HG03095 (cell line): Measurements from ENCODE around the gene JPH4.

Experiments
- ATAC-seq: cut with Tn5 transposase; IDR thresholded peaks from one replicate; pipeline ENCODE4 v1.9.1; 2021; ENCODE audit warnings: moderate library complexity; ENCODE audit not compliant: unreplicated experiment

JPH4 gene

GRCh38 chr14:23578560-23579310 lies at the start of gene JPH4:
JPH4 (minus strand) TSS chr14:23578790; CDS start chr14:23577453, 1,337 bp downstream.
- ATAC-seq = no peak

GRCh38 chr14:23627961-23628360 lies 49.4 kb upstream of the JPH4 start:
- no peak for ATAC-seq

DNA sequence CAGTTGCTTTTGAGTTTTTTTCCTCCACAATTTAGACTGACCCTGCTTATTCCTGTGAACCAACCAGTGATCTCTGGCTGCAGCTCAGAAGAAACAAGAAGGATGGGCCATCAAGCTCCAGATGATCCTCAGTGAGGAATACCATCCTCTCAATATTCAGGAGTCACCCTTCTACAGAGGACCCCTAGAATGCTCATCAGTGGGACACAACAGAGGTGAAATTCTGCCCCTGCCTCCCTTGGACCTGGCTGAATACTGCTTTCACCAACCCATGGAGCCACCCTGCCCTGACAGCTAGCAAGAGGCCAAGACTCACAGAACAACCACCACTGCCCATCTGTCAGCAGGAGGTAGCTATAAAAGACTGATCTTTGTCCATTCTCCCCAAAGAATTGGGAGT lies 48.4 kb upstream of the JPH4 start:
- no peak for ATAC-seq

DNA sequence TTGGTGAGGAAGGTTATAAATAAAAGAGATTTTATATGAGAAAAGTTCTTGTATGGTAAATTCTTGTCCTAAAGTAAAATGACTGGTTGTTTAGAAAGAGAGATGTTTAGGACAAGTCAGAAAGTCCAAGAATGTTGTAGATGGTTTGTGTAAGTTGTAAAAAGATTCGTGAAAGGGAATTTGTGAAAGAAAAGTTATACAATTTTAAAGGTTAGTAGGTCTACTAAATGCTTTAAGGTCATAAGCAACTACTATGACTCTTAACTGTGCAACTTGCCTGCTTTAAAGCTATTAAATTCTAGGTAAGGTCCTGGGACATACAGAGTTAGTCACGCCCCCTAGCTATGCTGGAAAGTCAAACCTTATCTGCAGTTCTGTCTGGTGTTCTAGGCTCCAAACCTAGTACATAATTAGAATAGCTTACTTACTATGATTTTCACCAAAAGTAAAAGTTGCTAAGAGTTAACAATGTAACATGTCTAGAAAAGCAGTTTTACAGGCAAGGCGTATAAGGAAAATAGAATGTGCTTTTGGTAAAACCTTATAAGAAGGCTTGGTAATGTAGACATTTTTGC lies 46.3 kb upstream of the JPH4 start:
- no peak for ATAC-seq

- ATAC-seq = no peak
These were observed 45.4 kb upstream of the JPH4 start for GRCh38 chr14:23623962-23624361.

- no peak for ATAC-seq
These were observed 44.4 kb upstream of the JPH4 start for GRCh38 chr14:23622990-23623389.

GRCh38 chr14:23621932-23622730 lies 43.5 kb upstream of the JPH4 start:
- no peak for ATAC-seq

DNA sequence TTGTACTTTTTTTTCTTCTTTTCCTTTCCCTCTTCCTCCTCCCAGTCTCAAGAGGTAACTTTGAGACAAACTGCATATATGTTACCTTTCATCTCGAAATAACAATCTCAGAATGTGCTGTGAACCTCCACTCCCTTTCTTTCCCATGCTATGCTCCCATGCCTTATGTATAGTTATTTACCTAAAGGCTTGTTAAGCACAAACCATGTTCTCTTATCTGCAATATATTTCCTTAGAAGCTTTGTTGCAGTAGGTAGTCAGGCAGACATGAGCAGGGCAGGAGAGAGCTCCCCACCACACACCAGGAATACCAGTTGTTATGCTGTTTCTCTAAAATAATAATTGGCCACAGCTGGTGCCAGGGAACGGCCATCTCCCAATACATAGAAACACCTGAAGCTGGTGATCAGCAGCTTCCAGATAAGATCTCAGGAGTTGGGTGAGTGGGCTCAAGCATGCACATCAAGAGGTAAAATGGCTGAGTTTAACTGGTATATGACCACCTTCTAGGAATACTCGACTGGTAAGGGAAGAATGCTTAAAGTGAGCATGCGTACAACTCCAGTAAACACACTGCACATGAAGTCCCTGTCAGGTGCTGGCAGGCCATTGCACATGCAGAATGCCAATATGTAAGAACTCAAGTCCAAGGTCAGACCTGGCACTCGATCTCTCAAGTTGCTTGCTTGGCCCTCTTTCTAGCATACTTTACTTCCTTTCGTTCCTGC lies 42.8 kb upstream of the JPH4 start:
- ATAC-seq = no peak

DNA sequence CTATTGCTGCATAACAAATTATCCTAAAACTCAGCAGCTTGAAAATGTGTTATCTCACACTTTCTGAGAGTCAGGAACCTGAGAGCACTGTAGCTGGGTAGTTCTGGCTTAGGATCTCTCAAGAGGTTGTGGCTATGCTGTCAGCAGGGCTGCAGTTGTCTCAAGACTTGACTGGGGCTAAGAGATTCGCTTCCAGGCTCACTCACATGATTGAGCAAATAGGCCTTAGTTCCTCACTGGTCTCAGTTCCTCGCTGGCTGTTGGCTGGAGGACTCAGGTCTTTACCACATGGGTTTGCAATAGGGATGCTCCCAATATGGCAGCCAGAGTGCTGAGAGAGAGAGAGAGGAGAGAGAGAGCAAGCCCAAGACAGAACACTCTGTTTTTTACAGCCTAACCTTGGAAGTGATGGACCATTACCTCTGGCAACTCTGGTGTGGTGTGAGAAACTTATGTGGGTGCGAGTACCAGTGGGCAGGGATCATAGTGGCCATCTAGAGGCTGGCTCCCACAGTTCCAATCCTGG lies 41.6 kb upstream of the JPH4 start:
- ATAC-seq = no peak

GRCh38 chr14:23618415-23618988 lies 39.9 kb upstream of the JPH4 start:
- ATAC-seq = no peak

- ATAC-seq = no peak
These were observed 38.9 kb upstream of the JPH4 start for GRCh38 chr14:23617539-23617938.

- no peak for ATAC-seq
These were observed 37.3 kb upstream of the JPH4 start for GRCh38 chr14:23615856-23616255.

- ATAC-seq = no peak
These were observed 35.8 kb upstream of the JPH4 start for GRCh38 chr14:23614395-23614828.

- ATAC-seq = no peak
These were observed 34.9 kb upstream of the JPH4 start for GRCh38 chr14:23613242-23614070.

DNA sequence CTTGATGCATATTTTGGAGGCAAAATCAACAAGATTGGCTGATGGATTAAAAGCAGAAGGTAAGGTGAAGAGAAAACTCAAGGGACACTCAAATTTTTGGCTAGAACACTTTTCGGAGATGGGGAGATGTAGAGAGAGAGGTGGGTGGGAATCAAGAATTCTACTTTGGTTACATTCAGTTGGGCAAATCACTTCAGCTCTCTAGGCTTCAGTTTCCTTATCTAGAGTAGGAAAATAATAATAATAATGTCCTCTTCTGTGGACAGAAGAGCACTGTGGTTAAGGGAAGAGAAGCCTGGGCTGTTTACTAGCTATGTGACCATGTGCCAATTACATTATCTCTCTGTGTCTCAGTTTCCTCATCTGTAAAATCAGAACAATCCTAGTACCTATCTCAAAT lies 34.2 kb upstream of the JPH4 start:
- no peak for ATAC-seq

DNA sequence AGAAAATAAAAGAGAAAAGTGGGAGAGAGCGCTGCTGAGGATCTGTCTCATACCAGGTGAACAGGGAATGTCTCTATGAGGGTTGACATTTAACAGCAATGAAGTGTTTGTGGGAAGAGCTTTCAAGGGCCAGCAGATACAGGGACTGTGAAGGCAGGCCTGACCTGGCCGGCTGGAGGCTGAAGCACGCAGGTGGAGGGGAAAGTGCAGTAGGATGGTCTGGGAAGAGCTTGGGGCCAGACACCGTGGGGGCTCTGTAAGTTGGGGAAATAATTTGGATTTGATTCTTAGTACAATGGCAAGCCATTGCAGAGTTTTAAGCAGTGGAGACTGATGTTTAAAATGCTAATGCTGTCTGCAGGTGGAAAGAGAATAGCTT lies 33.8 kb upstream of the JPH4 start:
- ATAC-seq = no peak

- no peak for ATAC-seq
These were observed 32.3 kb upstream of the JPH4 start for GRCh38 chr14:23610815-23611289.

- ATAC-seq = no peak
These were observed 31.7 kb upstream of the JPH4 start for GRCh38 chr14:23610090-23610814.
